ENCODE results near the gene IQGAP3.

- no peak for TF ChIP-seq CTCF (IDR thresholded peaks at IDR 0.05)
- TF ChIP-seq POLR2A (IDR thresholded peaks at IDR 0.05) = no peak
Observed at GRCh38 chr1:156511644-156512043, 60.7 kb downstream of the IQGAP3 start.

Data from body of pancreas (tissue), 4 donors.